Gastrocnemius medialis (tissue), 4 donors: ENCODE data around the gene KPNA1.

Experiments used
- POLR2A ChIP-seq, 2 donors: fragments of 450-650 bp; IDR thresholded peaks; one replicate each; pipeline ENCODE4 v1.6.1; 2017; ENCODE audit warnings: antibody characterized with exemption in 2 of 2, mild to moderate bottlenecking in 2 of 2, moderate library complexity in 2 of 2
- TF ChIP-seq, protein P1 (sequence below), 5 experiments: fragments of 450-650 bp in 3 of 5; fragments of 200-600 bp in 2 of 5; sonication (generic) in 2 of 5; IDR thresholded peaks in 4 of 5; conservative IDR thresholded peaks in 1 of 5; 1 replicate in 4 of 5; 2 replicates in 1 of 5; pipeline ENCODE4 v1.5.1; 2016 to 2019; ENCODE audit warnings: antibody characterized with exemption in 5 of 5, mild to moderate bottlenecking in 3 of 5, moderate library complexity in 3 of 5

DNA sequence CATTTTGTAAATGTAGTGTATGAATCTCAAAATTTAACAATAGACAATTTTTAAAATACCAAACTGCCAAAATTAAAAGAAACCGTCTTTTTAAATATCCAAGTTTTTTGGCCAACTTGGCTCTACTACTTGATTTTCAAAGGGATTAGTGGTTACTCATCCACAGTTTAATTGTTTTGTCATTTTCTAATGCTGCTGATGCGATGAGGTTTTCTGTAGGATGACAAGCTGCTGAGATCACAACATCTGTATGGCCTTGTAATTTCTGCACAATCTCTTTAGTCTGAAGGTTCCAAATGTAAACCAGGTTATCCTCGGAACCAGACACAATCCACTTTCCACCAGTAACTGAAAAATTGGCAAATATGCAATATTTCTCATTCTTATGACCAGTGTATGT lies 100.3 kb downstream of the KPNA1 start:
- TF ChIP-seq, protein P1, sequence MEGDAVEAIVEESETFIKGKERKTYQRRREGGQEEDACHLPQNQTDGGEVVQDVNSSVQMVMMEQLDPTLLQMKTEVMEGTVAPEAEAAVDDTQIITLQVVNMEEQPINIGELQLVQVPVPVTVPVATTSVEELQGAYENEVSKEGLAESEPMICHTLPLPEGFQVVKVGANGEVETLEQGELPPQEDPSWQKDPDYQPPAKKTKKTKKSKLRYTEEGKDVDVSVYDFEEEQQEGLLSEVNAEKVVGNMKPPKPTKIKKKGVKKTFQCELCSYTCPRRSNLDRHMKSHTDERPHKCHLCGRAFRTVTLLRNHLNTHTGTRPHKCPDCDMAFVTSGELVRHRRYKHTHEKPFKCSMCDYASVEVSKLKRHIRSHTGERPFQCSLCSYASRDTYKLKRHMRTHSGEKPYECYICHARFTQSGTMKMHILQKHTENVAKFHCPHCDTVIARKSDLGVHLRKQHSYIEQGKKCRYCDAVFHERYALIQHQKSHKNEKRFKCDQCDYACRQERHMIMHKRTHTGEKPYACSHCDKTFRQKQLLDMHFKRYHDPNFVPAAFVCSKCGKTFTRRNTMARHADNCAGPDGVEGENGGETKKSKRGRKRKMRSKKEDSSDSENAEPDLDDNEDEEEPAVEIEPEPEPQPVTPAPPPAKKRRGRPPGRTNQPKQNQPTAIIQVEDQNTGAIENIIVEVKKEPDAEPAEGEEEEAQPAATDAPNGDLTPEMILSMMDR (IDR thresholded peaks at IDR 0.05 in 4 of 5, conservative IDR thresholded peaks at IDR 0.05 in 1 of 5): no peak
- TF ChIP-seq POLR2A (IDR thresholded peaks at IDR 0.05): no peak
